ENCODE data around the gene SPACA5.

DNA sequence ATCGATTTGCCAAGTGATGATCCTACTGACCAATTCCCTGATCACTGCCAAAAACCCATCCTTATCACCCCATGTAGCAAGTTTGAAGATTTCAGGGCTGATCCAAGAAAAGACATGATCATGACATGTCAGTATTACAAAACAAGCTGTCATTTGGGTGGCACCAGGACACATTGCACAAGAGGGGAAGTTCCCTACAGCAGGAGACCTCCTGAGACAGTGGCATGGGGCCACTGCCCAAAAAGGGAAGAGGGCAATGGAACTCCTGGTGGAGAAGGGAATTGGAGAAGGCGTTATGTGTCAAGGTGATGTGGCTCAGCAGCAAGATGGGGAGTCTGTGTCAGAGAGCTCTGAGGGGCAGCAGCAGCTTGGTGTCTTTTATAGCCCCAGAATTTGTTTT lies 46.4 kb upstream of the SPACA5 start:
- TF ChIP-seq POLR2A (IDR thresholded peaks at IDR 0.05) (no peak), POLR2AphosphoS5 (IDR thresholded peaks at IDR 0.05) (no peak)
- TF ChIP-seq, protein P1, sequence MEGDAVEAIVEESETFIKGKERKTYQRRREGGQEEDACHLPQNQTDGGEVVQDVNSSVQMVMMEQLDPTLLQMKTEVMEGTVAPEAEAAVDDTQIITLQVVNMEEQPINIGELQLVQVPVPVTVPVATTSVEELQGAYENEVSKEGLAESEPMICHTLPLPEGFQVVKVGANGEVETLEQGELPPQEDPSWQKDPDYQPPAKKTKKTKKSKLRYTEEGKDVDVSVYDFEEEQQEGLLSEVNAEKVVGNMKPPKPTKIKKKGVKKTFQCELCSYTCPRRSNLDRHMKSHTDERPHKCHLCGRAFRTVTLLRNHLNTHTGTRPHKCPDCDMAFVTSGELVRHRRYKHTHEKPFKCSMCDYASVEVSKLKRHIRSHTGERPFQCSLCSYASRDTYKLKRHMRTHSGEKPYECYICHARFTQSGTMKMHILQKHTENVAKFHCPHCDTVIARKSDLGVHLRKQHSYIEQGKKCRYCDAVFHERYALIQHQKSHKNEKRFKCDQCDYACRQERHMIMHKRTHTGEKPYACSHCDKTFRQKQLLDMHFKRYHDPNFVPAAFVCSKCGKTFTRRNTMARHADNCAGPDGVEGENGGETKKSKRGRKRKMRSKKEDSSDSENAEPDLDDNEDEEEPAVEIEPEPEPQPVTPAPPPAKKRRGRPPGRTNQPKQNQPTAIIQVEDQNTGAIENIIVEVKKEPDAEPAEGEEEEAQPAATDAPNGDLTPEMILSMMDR (IDR thresholded peaks at IDR 0.05): no peak

Measured in sigmoid colon (tissue), 4 donors.